Activated CD8-positive, alpha-beta memory T cell treated with anti-CD3 and anti-CD28 coated beads, Interleukin-2, amount 10 ng/mL, durations not matched to agents 7 days and 5 days (primary cell): ENCODE results near the gene RPL36. TPM values are rescaled to one million over a fixed set of nuclear protein-coding genes. Genes with fewer than 3 reads are reported as not detected.

Source experiments
- ATAC-seq: fragments of 150-1000 bp; cut with Tn5 transposase; one replicate; pipeline ENCODE4 v1.10.0; 2021; ENCODE audit warnings: moderate library complexity
- CTCF ChIA-PET: fragments of 350-600 bp; sonication (Branson Sonifier 250); formaldehyde crosslinking; loops from one replicate; lab custom pipeline; 2021; ENCODE audit warnings: antibody characterized with exemption; lab: Charles Lee
- DNase-seq: peaks from one replicate; pipeline ENCODE4 v3.0.0-alpha.2; 2020
- H3K27ac Mint-ChIP-seq: one replicate; pipeline ENCODE4 v1.8.0; 2021; ENCODE audit warnings: mild to moderate bottlenecking, mixed read lengths
- H3K27me3 Mint-ChIP-seq: one replicate; pipeline ENCODE4 v1.8.0; 2021; ENCODE audit warnings: mixed read lengths
- H3K36me3 Mint-ChIP-seq: one replicate; pipeline ENCODE4 v1.8.0; 2021; ENCODE audit warnings: mild to moderate bottlenecking, mixed read lengths
- H3K4me1 Mint-ChIP-seq: one replicate; pipeline ENCODE4 v1.8.0; 2021; ENCODE audit warnings: mixed read lengths
- H3K4me3 Mint-ChIP-seq: one replicate; pipeline ENCODE4 v1.8.0; 2021; ENCODE audit warnings: mild to moderate bottlenecking, moderate library complexity, mixed read lengths
- H3K9me3 Mint-ChIP-seq: one replicate; pipeline ENCODE4 v1.8.0; 2022; ENCODE audit warnings: low read depth, mixed read lengths
- total RNA-seq, 2 experiments: library from RNA; stranded (reverse); gene quantifications; one replicate each; pipeline ENCODE4 v1.2.3, GENCODE V29; 2021

Gene RPL36
- total RNA-seq: 1,000 to 10,000 TPM in 1 of 2 experiments, 100 to 1,000 TPM in 1; 976 to 1,078 TPM

GRCh38 chr19:5690125-5690954 lies at the start of gene RPL36:
TSS of gene RPL36 (plus strand) at chr19:5690295. CDS start at chr19:5690508, 213 bp downstream.
- Mint-ChIP-seq H3K27me3 (no peaks in the 10 kb centered on the region), H3K4me3 (peak within 1 kb of the TSS; percentile 98), H3K36me3 (peaks cover 36% of the 10 kb centered on the region), H3K9me3 (no peaks in the 10 kb centered on the region), H3K27ac (peak within 1 kb of the TSS; percentile 92), H3K4me1 (peaks cover 42% of the 10 kb centered on the region)
- CTCF ChIA-PET: interaction anchor here (0.6 to 7.9 kb wide), 23 partner anchors 9 to 288 kb away, joined by 3 to 122 read pairs (median 5); partner anchors contain the start of genes CATSPERD, DUS3L, LONP1 and RANBP3
- ATAC-seq: peak; percentile 63
- peak; percentile 99 for DNase-seq

GRCh38 chr19:5641171-5641570 lies 48.9 kb upstream of the RPL36 start:
- H3K36me3 Mint-ChIP-seq: peaks cover 51% of the 10 kb centered on the region
- H3K4me1 Mint-ChIP-seq: peaks cover 16% of the 10 kb centered on the region
- no peak overlapping the region for H3K4me3 Mint-ChIP-seq
- DNase-seq: no peak
- no peaks in the 10 kb centered on the region for H3K27me3 Mint-ChIP-seq
- CTCF ChIA-PET: interaction anchor here (0.9 kb wide), 1 partner anchor 35 kb away, joined by 3 read pairs; no protein-coding TSS in a partner anchor
- ATAC-seq: no peak
- peak overlapping the region; percentile 3 for H3K27ac Mint-ChIP-seq
- no peaks in the 10 kb centered on the region for H3K9me3 Mint-ChIP-seq

- no peaks in the 10 kb centered on the region for H3K9me3 Mint-ChIP-seq
- CTCF ChIA-PET: no interaction called here
- H3K36me3 Mint-ChIP-seq: peaks cover 61% of the 10 kb centered on the region
Observed at GRCh38 chr19:5642204-5642603, 47.9 kb upstream of the RPL36 start.

GRCh38 chr19:5643060-5643459 lies 47.0 kb upstream of the RPL36 start:
- H3K4me3 Mint-ChIP-seq: no peak overlapping the region
- H3K27me3 Mint-ChIP-seq: no peaks in the 10 kb centered on the region
- peaks cover 12% of the 10 kb centered on the region for H3K4me1 Mint-ChIP-seq
- no peaks in the 10 kb centered on the region for H3K9me3 Mint-ChIP-seq
- CTCF ChIA-PET: no interaction called here
- H3K36me3 Mint-ChIP-seq: peaks cover 56% of the 10 kb centered on the region
- ATAC-seq (no peak), DNase-seq (no peak)
- no peak overlapping the region for H3K27ac Mint-ChIP-seq

More at GRCh38 chr19:5642204-5642603, 47.9 kb upstream of the RPL36 start:
- Mint-ChIP-seq H3K27me3 (no peaks in the 10 kb centered on the region), H3K4me3 (no peak overlapping the region), H3K27ac (no peak overlapping the region), H3K4me1 (peaks cover 16% of the 10 kb centered on the region)
- DNase-seq (no peak), ATAC-seq (no peak)

- Mint-ChIP-seq H3K27ac (no peak overlapping the region), H3K4me3 (no peak overlapping the region), H3K9me3 (no peaks in the 10 kb centered on the region), H3K36me3 (peaks cover 59% of the 10 kb centered on the region), H3K4me1 (peaks cover 12% of the 10 kb centered on the region), H3K27me3 (no peaks in the 10 kb centered on the region)
- CTCF ChIA-PET: no interaction called here
- DNase-seq (no peak), ATAC-seq (no peak)
Observed at GRCh38 chr19:5644037-5644436, 46.1 kb upstream of the RPL36 start.

GRCh38 chr19:5645409-5645808 lies 44.7 kb upstream of the RPL36 start:
- Mint-ChIP-seq H3K36me3 (peaks cover 65% of the 10 kb centered on the region), H3K4me3 (no peak overlapping the region), H3K27me3 (no peaks in the 10 kb centered on the region), H3K27ac (no peak overlapping the region), H3K4me1 (peaks cover 9% of the 10 kb centered on the region), H3K9me3 (no peaks in the 10 kb centered on the region)
- no peak for ATAC-seq
- CTCF ChIA-PET: no interaction called here
- no peak for DNase-seq

- ATAC-seq: no peak
- no peak for DNase-seq
- H3K4me1 Mint-ChIP-seq: peaks cover 4% of the 10 kb centered on the region
- no peaks in the 10 kb centered on the region for H3K27me3 Mint-ChIP-seq
- H3K36me3 Mint-ChIP-seq: peaks cover 68% of the 10 kb centered on the region
- CTCF ChIA-PET: no interaction called here
- H3K27ac Mint-ChIP-seq: no peak overlapping the region
- H3K4me3 Mint-ChIP-seq: no peak overlapping the region
- H3K9me3 Mint-ChIP-seq: no peaks in the 10 kb centered on the region
Observed at GRCh38 chr19:5646703-5647102, 43.4 kb upstream of the RPL36 start.

- Mint-ChIP-seq H3K9me3 (no peaks in the 10 kb centered on the region), H3K27ac (no peak overlapping the region), H3K27me3 (no peaks in the 10 kb centered on the region), H3K4me3 (no peak overlapping the region), H3K36me3 (peaks cover 68% of the 10 kb centered on the region), H3K4me1 (no peaks in the 10 kb centered on the region)
- CTCF ChIA-PET: no interaction called here
- no peak for DNase-seq
- no peak for ATAC-seq
Observed at GRCh38 chr19:5648464-5648863, 41.6 kb upstream of the RPL36 start.

- H3K36me3 Mint-ChIP-seq: peaks cover 67% of the 10 kb centered on the region
Observed at GRCh38 chr19:5651361-5651760, 38.7 kb upstream of the RPL36 start.

GRCh38 chr19:5652261-5652660 lies 37.8 kb upstream of the RPL36 start:
- Mint-ChIP-seq H3K36me3 (peaks cover 61% of the 10 kb centered on the region), H3K27me3 (no peaks in the 10 kb centered on the region), H3K4me1 (no peaks in the 10 kb centered on the region), H3K4me3 (no peak overlapping the region), H3K9me3 (no peaks in the 10 kb centered on the region), H3K27ac (no peak overlapping the region)
- no peak for ATAC-seq
- DNase-seq: no peak
- CTCF ChIA-PET: no interaction called here

More at GRCh38 chr19:5651361-5651760, 38.7 kb upstream of the RPL36 start:
- no peaks in the 10 kb centered on the region for H3K9me3 Mint-ChIP-seq
- no peaks in the 10 kb centered on the region for H3K4me1 Mint-ChIP-seq
- H3K27ac Mint-ChIP-seq: no peak overlapping the region
- no peaks in the 10 kb centered on the region for H3K27me3 Mint-ChIP-seq
- no peak overlapping the region for H3K4me3 Mint-ChIP-seq
- CTCF ChIA-PET: no interaction called here
- DNase-seq: no peak
- ATAC-seq: no peak

GRCh38 chr19:5654931-5655330 lies 35.2 kb upstream of the RPL36 start:
- Mint-ChIP-seq H3K36me3 (peaks cover 62% of the 10 kb centered on the region), H3K27ac (no peak overlapping the region), H3K27me3 (no peaks in the 10 kb centered on the region), H3K9me3 (no peaks in the 10 kb centered on the region), H3K4me3 (no peak overlapping the region), H3K4me1 (no peaks in the 10 kb centered on the region)
- ATAC-seq: no peak
- DNase-seq: no peak
- CTCF ChIA-PET: interaction anchor here (0.5 to 1.1 kb wide), 2 partner anchors 9 to 31 kb away, joined by 3 read pairs; no protein-coding TSS in a partner anchor

- CTCF ChIA-PET: interaction anchor here (1.1 kb wide), 1 partner anchor 9 kb away, joined by 3 read pairs; no protein-coding TSS in a partner anchor
- DNase-seq: no peak
- H3K4me3 Mint-ChIP-seq: no peak overlapping the region
- no peak overlapping the region for H3K27ac Mint-ChIP-seq
- no peak for ATAC-seq
- no peaks in the 10 kb centered on the region for H3K9me3 Mint-ChIP-seq
- no peaks in the 10 kb centered on the region for H3K4me1 Mint-ChIP-seq
- H3K27me3 Mint-ChIP-seq: no peaks in the 10 kb centered on the region
- peaks cover 60% of the 10 kb centered on the region for H3K36me3 Mint-ChIP-seq
Observed at GRCh38 chr19:5655412-5655811, 34.7 kb upstream of the RPL36 start.

GRCh38 chr19:5661483-5661882 lies 28.6 kb upstream of the RPL36 start:
- ATAC-seq (no peak), DNase-seq (no peak)
- Mint-ChIP-seq H3K4me3 (no peak overlapping the region), H3K4me1 (peaks cover 23% of the 10 kb centered on the region), H3K9me3 (no peaks in the 10 kb centered on the region), H3K36me3 (peaks cover 52% of the 10 kb centered on the region), H3K27ac (no peak overlapping the region), H3K27me3 (no peaks in the 10 kb centered on the region)
- CTCF ChIA-PET: interaction anchor here (1.5 kb wide), 1 partner anchor 31 kb away, joined by 5 read pairs; no protein-coding TSS in a partner anchor

- Mint-ChIP-seq H3K36me3 (peaks cover 55% of the 10 kb centered on the region), H3K27me3 (no peaks in the 10 kb centered on the region), H3K9me3 (no peaks in the 10 kb centered on the region), H3K4me3 (no peak overlapping the region), H3K27ac (no peak overlapping the region), H3K4me1 (peaks cover 23% of the 10 kb centered on the region)
- CTCF ChIA-PET: interaction anchor here (1.3 kb wide), 2 partner anchors 9 to 11 kb away, joined by 3 read pairs; no protein-coding TSS in a partner anchor
- ATAC-seq: no peak
- no peak for DNase-seq
Observed at GRCh38 chr19:5663904-5664303, 26.2 kb upstream of the RPL36 start.
